GM12892 (cell line): ENCODE results near the gene ZMYND19.

Experiments used
- POLR2A ChIP-seq: IDR thresholded peaks from 2 replicates; pipeline ENCODE4 v1.6.1; 2011; ENCODE audit warnings: low read depth, low read length, control low read depth
- POLR2AphosphoS5 ChIP-seq: IDR thresholded peaks from 2 replicates; pipeline ENCODE4 v1.6.1; 2011; ENCODE audit warnings: low read depth, low read length, control low read depth
- TAF1 ChIP-seq: IDR thresholded peaks from 2 replicates; pipeline ENCODE4 v1.6.1; 2011; ENCODE audit warnings: low read depth, mild to moderate bottlenecking, control low read depth, low read length, borderline replicate concordance

DNA sequence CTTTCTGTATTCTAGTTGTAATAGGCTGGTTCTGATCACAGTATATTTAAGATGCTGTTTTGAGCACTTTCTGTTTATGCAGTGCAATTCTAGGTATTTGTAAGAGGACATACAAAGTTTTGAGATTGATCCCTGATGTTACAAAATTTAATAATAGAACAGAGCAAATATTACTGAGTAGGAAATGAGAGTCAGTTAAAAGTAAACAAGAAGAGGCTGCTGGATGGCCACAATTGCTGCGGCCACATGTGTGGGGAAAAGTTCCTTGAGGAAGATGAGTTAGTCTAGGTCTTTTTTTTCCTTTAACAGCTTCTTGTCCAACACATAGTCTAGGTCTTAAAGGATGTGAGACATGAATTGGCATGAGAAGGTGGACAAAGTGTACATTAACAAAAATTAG, 39.8 kb upstream of the ZMYND19 start:
- TF ChIP-seq POLR2A (no peak), TAF1 (no peak), POLR2AphosphoS5 (no peak)
